Fibroblast of villous mesenchyme (primary cell): Measurements from ENCODE around the gene SRSF12. TPM values are rescaled to one million over a fixed set of nuclear protein-coding genes. Genes with fewer than 3 reads are reported as not detected.
A peak's percentile ranks its signal among the peaks of the same experiment; 100 is the strongest.

Experiments
- DNase-seq: peaks from one replicate; pipeline ENCODE4 v3.0.0-alpha.2; 2010; ENCODE audit warnings: low read depth
- H3K4me3 ChIP-seq: 2 replicates; pipeline ENCODE4 v1.5.1; 2011; ENCODE audit warnings: low read depth, mild to moderate bottlenecking, low read length
- CTCF ChIP-seq: IDR thresholded peaks from 2 replicates; pipeline ENCODE4 v1.5.1; 2012; ENCODE audit warnings: low read depth, mild to moderate bottlenecking, low read length; ENCODE audit not compliant: insufficient read depth
- total RNA-seq: library from RNA; depleted of rRNA; stranded (reverse); fragments of >200 nt; gene quantifications from 2 replicates; pipeline ENCODE4 v1.2.3, GENCODE V29; 2012

SRSF12 gene
- total RNA-seq, 1 donor, result 0.86 TPM

- DNase-seq, result no peak
- H3K4me3 ChIP-seq, result no peak overlapping the region
- no peak for TF ChIP-seq CTCF
Observed at GRCh38 chr6:89059227-89059626, 58.6 kb downstream of the SRSF12 start.

GRCh38 chr6:89058627-89059026 is 59.2 kb downstream of the SRSF12 start:
- DNase-seq, result no peak
- no peak overlapping the region for H3K4me3 ChIP-seq
- no peak for TF ChIP-seq CTCF

- no peak for TF ChIP-seq CTCF
- no peak for DNase-seq
- no peak overlapping the region for H3K4me3 ChIP-seq
Observed at GRCh38 chr6:89057759-89058158, 60.1 kb downstream of the SRSF12 start.

- no peak for TF ChIP-seq CTCF
- no peak overlapping the region for H3K4me3 ChIP-seq
- DNase-seq, result no peak
Observed at GRCh38 chr6:89054208-89054607, 63.7 kb downstream of the SRSF12 start.

GRCh38 chr6:89051676-89052075 is 66.2 kb downstream of the SRSF12 start:
- no peak for DNase-seq
- TF ChIP-seq CTCF, result no peak
- H3K4me3 ChIP-seq, result no peak overlapping the region

- DNase-seq, result no peak
- TF ChIP-seq CTCF, result no peak
- H3K4me3 ChIP-seq, result no peak overlapping the region
Observed at GRCh38 chr6:89050697-89051096, 67.2 kb downstream of the SRSF12 start.

- no peak for TF ChIP-seq CTCF
- DNase-seq, result peak; percentile 91
- H3K4me3 ChIP-seq, result no peak overlapping the region
Observed at GRCh38 chr6:89050155-89050554, 67.7 kb downstream of the SRSF12 start.
